Mammary epithelial cell (primary cell): ENCODE data around the gene USP15.

Experiments used
- CTCF ChIP-seq, 2 donors: IDR thresholded peaks in 1 of 2; conservative IDR thresholded peaks in 1 of 2; 2 replicates each; pipeline ENCODE4 v1.5.1; 2011 to 2012; ENCODE audit warnings: inconsistent platforms in 2 of 2, low read length in 2 of 2, mild to moderate bottlenecking in 2 of 2, control low read depth in 1 of 2, low read depth in 1 of 2; ENCODE audit not compliant: insufficient read depth in 1 of 2; ENCODE audit errors: extremely low read depth in 1 of 2
- EZH2 ChIP-seq: IDR thresholded peaks from 2 replicates; pipeline ENCODE4 v1.6.1; 2012; ENCODE audit warnings: low read length, inconsistent platforms, borderline replicate concordance

- TF ChIP-seq CTCF (conservative IDR thresholded peaks at IDR 0.05 in 1 of 2, IDR thresholded peaks at IDR 0.05 in 1 of 2; ENCODE audit: extremely low read depth in 1 of 2, insufficient read depth in 1 of 2, low read depth in 1 of 2, low read length in 2 of 2) (no peak), EZH2 (no peak)
Observed at GRCh38 chr12:62263232-62263631, 3.0 kb downstream of the USP15 start.
